GM18858 (cell line): ENCODE data around the gene SCGB1C2.

ENCODE experiments used
- ATAC-seq: cut with Tn5 transposase; IDR thresholded peaks from one replicate; pipeline ENCODE4 v1.9.1; 2021; ENCODE audit not compliant: unreplicated experiment

Gene SCGB1C2

DNA sequence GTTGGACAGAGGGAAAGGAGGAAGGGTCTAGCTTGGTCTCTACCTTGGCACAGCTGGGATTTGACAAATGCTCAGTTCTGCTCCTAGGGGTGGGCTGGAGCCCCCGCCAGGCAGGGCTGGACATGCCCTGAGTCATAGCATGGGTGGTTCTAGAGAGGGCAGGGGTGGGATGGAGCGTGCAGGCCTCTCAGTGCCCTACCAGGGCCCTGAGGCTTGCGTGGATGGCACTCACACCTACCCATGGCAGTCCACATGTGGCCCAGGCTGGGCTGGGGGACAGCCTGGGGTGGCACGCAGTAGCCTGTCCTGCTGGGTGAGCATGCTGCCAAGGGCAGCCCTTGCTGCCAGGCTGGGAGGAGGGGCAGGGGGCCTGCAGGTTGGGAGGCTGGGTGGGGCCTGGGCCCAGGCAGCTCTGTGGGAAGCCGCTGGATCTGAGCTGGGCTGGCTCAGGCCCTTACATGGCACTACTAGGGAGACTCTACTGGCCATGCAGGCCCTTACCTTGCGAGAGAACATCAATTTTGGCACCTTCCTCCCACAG lies 32.8 kb downstream of the SCGB1C2 start:
- no peak for ATAC-seq

DNA sequence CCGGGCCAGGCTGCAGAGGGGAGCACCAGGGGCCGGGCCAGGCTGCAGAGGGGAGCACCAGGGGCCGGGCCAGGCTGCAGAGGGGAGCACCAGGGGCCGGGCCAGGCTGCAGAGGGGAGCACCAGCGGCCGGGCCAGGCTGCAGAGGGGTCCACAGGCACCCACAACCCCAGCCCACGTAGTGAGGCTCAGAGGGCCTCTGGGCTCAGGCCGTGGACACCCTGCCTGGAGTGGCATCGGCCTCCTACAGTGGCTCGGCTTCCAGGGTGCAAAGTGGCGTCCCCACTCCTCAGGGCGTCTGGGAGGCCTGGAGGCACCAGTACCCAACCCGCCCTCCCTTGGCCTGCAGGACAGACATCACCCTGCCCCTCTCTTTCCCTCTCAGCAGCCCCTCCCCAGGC lies 34.5 kb downstream of the SCGB1C2 start:
- no peak for ATAC-seq

DNA sequence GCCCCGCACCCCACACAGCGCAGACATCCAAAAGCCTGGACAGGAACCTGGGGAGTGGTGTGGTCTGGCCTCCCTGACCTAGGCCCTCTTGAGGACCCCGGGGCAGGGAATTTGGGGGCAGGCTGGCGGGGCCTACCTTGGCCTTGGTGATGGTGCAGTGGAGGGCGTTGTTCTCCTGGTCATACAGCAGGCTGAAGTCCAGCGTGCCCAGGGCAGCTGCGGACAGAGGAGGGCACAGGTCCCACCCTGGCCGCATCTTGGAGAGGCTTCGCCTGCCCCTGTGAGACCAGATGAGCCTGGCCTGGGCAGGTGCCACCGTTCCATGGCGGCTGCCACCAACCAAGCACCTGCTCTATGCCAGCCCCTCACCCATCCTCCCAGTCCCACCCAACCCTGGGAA lies 35.0 kb downstream of the SCGB1C2 start:
- no peak for ATAC-seq

- no peak for ATAC-seq
Measured at GRCh38 chr17:173166-173911, 36.0 kb downstream of the SCGB1C2 start.

DNA sequence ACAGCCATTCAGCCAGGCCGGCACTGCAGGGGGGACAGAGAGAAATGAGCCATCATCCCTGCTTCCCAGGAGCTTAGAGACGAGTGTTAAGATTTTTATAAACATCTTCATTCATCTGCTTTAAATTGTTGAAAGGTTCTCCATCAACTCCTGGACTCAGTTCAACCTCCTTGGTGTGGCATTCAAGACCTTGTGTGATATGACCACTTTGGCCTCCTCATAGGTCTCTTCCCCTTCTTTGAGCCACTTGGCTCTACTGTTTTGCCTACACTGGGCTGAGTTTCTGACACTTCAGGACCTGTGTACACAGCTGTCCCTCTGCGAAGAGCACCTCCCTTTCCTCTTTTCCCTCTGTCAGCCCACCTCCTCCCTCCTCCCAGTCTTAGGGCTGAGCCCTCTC lies 39.8 kb downstream of the SCGB1C2 start:
- ATAC-seq: no peak

- no peak for ATAC-seq
Measured at GRCh38 chr17:177762-178161, 40.4 kb downstream of the SCGB1C2 start.

DNA sequence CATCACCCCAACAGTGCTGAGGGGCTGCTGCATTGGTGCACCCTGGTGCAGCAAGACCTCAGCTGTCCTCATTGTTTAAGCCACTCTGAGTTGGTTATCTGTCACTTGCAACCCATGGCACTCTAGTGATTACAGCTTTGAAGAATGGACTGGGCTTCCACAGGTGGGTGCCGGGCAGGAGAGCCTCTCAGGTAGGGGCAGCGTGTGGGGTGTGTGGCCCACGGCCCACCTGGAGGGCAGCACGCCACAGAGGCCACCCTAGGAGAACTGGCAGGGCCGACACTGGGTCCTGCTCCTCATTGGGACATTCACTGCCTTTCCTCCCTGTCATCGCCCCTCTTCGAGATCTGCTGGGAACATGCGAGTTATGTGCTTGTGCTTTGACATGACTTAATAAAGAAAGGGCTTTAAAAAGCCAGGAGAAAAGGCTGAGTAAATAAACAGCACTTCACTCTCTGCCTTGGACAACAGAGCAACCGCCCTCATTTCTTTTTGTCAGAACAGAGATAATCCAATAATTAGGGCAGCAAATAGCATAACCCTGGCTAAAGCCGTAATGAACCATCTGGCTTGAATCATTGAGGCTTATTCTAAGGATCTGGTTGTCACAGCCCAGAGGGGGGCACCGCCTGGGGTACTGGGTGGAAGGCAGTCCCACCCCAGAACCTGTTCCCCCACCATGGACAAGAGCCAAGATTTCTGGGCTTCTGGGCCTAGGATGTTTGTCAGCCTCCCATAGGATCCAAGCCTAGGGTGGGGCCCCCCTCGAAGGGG lies 41.1 kb downstream of the SCGB1C2 start:
- ATAC-seq: no peak

DNA sequence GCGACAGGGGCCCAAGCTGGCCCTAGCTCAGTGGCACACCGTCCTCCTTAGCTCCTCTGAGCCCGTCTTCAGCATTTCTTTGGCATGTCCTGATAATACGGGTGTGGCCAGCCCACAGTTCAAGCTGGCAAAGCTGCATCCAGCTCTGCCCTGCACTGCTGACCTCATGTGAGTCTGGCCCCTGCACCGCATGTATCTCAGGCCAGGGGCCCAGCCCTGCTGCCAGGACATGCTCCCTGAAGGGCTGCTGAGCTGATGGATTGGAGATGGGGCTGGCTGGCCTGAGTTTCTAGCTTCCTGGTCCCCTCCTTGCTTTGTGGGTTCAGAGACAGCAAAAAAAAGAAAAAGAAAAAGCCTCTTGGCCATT lies 41.7 kb downstream of the SCGB1C2 start:
- no peak for ATAC-seq

DNA sequence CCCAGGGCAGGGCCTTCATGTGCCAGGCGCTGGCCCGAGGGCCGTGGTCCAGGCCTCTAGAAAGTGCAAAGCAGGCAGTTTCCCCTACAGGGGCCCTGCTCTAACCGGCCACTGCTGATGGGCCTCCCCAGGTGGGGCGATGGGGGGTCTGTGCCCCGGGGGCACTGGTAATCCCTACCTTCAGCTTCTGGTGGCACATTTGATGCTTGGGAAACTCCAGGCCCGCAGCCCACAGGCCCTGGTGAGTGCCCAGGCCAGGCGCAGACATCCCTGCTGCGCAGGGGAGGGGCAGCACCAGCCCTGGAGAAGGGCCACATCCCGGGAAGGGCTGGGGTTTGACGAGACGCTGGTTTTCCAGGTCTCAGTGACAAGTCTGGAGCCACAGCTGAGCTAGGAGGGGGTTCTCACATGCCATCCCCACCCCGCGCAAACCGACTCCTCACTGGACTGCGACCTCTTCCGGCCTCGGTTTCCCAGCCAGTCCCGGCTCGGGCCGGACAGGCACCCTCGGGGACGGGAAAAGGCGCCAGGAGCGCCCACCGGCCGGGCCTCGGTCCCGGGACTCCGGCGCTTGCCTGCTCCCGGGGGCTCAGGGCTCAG lies 42.5 kb downstream of the SCGB1C2 start:
- ATAC-seq: no peak

GRCh38 chr17:180381-181244 lies 43.2 kb downstream of the SCGB1C2 start:
- ATAC-seq: no peak

- no peak for ATAC-seq
Measured at GRCh38 chr17:181245-182049, 44.1 kb downstream of the SCGB1C2 start, which contains the start of gene DOC2B. TSS of gene DOC2B (minus strand) at chr17:181650. CDS start at chr17:181479, 171 bp downstream.

GRCh38 chr17:182050-182751 lies 44.8 kb downstream of the SCGB1C2 start:
- no peak for ATAC-seq

GRCh38 chr17:183021-183420 lies 45.7 kb downstream of the SCGB1C2 start:
- ATAC-seq: no peak

GRCh38 chr17:185445-186138 lies 48.2 kb downstream of the SCGB1C2 start:
- no peak for ATAC-seq

DNA sequence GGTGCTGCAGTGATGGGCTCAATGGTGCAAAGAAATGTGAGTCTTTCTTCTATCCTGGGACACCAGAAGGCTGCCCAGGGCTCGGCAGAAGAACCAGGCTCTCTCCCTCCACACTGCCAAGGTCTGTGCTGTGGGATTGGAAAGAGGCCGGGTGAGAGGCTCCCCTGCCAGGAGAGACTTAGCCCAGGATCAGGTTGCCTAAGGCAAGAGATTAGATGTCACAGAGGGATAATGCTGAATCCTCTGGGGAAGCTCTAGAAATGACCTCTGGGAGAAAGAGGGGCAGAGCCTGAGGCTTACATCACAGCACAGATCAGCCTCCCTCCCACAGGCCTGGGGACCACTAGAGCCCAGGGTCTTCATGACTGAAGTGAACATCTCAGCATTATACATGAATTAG lies 49.8 kb downstream of the SCGB1C2 start:
- no peak for ATAC-seq
